IMR-90 (cell line): ENCODE results near the gene PITPNC1.

Experiments used
- ELK1 ChIP-seq: fragments of 150-350 bp; IDR thresholded peaks from 2 replicates; pipeline ENCODE4 v1.6.1; 2016; ENCODE audit warnings: low read depth, mild to moderate bottlenecking, low read length, moderate library complexity, borderline replicate concordance
- RAD21 ChIP-seq: IDR thresholded peaks from 2 replicates; pipeline ENCODE4 v1.6.1; 2012; ENCODE audit warnings: low read length, improper control_type of control experiment

GRCh38 chr17:67657596-67657995 is 280.5 kb downstream of the PITPNC1 start:
- no peak for TF ChIP-seq RAD21
- no peak for TF ChIP-seq ELK1
